Neural crest cell (in vitro differentiated cells): ENCODE data around the gene DCUN1D1. TPM values are rescaled to one million over a fixed set of nuclear protein-coding genes. Genes with fewer than 3 reads are reported as not detected.

Experiments
- DNase-seq: peaks from one replicate; pipeline ENCODE4 v3.0.0; 2021; ENCODE audit warnings: low read depth, mixed read lengths, low spot score
- H3K27ac Mint-ChIP-seq: one replicate; pipeline ENCODE4 v1.8.0; 2021; ENCODE audit warnings: mild to moderate bottlenecking, mixed read lengths; ENCODE audit not compliant: unreplicated experiment
- H3K27me3 Mint-ChIP-seq: 2 replicates; pipeline ENCODE4 v1.8.0; 2021; ENCODE audit warnings: low read depth, mild to moderate bottlenecking, mixed read lengths
- H3K36me3 Mint-ChIP-seq: 2 replicates; pipeline ENCODE4 v1.8.0; 2021; ENCODE audit warnings: low read depth, mild to moderate bottlenecking, mixed read lengths
- H3K4me1 Mint-ChIP-seq: 2 replicates; pipeline ENCODE4 v1.8.0; 2021; ENCODE audit warnings: mixed read lengths
- H3K4me3 Mint-ChIP-seq: one replicate; pipeline ENCODE4 v1.8.0; 2021; ENCODE audit warnings: mild to moderate bottlenecking, mixed read lengths
- H3K9me3 Mint-ChIP-seq: 2 replicates; pipeline ENCODE4 v1.8.0; 2021; ENCODE audit warnings: mixed read lengths
- total RNA-seq: library from RNA; stranded (reverse); gene quantifications from 2 replicates; pipeline ENCODE4 v1.2.1, GENCODE V29; 2021
- TF ChIP-seq, protein P1 (sequence below): fragments of 200-600 bp; sonication (generic); conservative IDR thresholded peaks from 2 replicates; pipeline ENCODE4 v1.5.0; 2021; ENCODE audit warnings: antibody characterized with exemption, mild to moderate bottlenecking

The DCUN1D1 gene
- total RNA-seq, 1 donor from 2014 or later, result 48.3 TPM

DNA sequence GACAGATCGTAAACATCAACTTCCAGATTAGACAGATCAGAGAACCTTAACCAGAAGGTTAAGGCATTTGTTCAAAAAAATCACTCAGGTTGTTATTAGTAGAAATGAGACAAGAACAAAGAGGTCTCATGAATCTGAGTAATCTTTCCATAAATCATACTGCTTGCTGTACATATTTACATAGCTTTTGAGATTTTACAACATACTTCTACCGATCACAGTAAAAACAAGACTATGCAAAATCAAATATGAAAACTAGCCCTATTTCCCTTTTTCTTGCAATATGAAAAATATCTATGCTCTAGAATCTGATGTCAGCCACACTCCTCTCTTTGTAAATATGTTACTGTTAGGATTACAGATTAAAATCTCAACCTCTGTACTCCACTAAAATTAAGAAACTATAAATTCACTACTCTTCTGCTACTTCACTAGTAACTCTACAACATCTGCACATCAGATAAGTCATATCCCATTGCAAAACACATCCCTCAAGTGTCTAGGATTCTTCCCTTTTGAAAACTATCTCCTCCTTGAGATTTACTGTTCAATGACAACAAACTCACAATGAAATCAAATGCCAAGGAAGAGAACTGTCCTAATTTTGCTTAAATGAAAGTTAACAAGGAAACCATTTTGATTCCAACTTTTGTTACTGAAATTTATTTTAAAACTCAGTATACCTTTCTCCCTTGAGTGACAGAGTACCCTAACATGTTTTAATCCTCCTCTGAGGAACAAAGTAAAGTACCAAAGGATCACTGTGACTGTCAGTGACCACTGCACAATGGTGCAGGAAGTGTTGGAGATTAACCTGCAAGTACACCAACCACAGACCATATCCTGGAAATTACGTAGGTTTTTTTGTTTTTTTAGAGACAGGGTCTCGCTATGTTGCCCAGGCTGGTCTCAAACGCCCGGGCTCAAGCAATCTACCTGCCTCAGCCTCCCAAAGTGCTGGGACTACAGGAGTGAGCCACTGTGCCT lies 12.8 kb downstream of the DCUN1D1 start:
- TF ChIP-seq, protein P1, sequence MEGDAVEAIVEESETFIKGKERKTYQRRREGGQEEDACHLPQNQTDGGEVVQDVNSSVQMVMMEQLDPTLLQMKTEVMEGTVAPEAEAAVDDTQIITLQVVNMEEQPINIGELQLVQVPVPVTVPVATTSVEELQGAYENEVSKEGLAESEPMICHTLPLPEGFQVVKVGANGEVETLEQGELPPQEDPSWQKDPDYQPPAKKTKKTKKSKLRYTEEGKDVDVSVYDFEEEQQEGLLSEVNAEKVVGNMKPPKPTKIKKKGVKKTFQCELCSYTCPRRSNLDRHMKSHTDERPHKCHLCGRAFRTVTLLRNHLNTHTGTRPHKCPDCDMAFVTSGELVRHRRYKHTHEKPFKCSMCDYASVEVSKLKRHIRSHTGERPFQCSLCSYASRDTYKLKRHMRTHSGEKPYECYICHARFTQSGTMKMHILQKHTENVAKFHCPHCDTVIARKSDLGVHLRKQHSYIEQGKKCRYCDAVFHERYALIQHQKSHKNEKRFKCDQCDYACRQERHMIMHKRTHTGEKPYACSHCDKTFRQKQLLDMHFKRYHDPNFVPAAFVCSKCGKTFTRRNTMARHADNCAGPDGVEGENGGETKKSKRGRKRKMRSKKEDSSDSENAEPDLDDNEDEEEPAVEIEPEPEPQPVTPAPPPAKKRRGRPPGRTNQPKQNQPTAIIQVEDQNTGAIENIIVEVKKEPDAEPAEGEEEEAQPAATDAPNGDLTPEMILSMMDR, result no peak
- no peak overlapping the region for H3K27ac Mint-ChIP-seq
- no peaks in the 10 kb centered on the region for H3K9me3 Mint-ChIP-seq
- no peak for DNase-seq
- H3K4me1 Mint-ChIP-seq, result peaks cover 5% of the 10 kb centered on the region
- H3K36me3 Mint-ChIP-seq, result no peaks in the 10 kb centered on the region
- no peaks in the 10 kb centered on the region for H3K27me3 Mint-ChIP-seq
- H3K4me3 Mint-ChIP-seq, result no peak overlapping the region

DNA sequence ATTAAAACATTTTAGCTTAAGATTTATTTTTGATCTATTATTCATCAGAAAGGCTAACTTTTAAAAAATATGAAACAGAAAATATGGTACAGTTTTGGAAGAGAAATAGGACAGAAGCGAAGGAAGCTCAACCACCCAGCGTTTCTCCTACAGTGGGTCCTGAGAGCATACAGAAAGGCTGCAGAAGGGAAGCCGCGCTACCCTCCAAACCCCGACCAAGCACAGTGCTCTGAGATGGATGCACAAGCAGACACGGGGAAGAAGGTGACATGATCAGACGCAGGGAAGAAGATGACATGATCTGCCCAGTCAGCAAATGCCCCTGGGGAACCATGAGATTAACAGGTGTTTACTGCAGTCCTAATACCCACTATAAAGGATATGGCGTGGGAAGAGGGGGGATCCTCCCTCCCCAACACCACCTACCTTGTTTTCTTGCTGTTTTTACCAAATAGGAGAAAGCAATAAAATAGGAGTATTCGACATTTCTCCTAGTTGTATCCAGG lies 14.4 kb downstream of the DCUN1D1 start:
- TF ChIP-seq, protein P1, result no peak
- H3K4me1 Mint-ChIP-seq, result peaks cover 5% of the 10 kb centered on the region
- H3K9me3 Mint-ChIP-seq, result no peaks in the 10 kb centered on the region
- no peaks in the 10 kb centered on the region for H3K27me3 Mint-ChIP-seq
- H3K4me3 Mint-ChIP-seq, result no peak overlapping the region
- no peak for DNase-seq
- H3K36me3 Mint-ChIP-seq, result no peaks in the 10 kb centered on the region
- H3K27ac Mint-ChIP-seq, result peak overlapping the region; percentile 65

DNA sequence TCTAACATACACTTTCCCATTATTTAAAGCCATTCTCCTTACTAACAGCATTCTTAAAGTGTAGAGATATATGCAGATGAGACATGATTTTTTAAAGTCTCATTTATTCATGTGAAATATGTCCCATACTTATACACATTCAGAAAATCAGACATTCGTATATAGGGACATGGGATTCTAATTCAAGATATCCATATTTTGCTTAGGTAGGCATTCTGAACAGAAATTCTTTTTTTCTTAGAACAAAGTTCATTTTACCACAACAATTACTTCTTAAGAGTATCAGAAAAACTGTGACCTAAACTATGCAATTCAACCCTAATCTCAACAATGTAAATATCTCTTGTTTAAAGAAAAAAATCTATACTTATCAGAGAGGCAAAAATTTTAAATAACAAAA lies 16.2 kb downstream of the DCUN1D1 start:
- Mint-ChIP-seq H3K27ac (no peak overlapping the region), H3K27me3 (no peaks in the 10 kb centered on the region), H3K36me3 (peaks cover 3% of the 10 kb centered on the region), H3K4me3 (no peak overlapping the region), H3K4me1 (peaks cover 15% of the 10 kb centered on the region), H3K9me3 (no peaks in the 10 kb centered on the region)
- TF ChIP-seq, protein P1, result no peak
- DNase-seq, result no peak

DNA sequence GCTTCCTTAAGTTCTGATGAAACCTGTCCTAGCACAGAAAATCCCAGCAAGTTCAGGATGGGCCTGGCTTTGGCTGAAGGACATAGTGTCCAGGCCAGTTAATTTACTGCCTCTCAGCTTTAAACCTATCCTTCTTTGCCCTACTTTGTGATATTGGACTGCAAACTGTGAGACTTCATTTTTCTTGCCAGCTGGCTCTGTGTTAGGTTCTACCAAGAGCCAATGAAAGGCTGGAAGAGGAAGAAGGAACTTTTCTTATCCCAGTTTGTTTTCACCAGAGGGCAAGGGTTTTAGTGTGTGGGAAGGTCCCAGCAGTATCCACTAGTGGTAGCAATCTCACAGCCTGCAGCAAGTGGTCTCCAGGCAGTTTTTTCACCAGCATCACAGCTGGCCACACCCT lies 18.2 kb downstream of the DCUN1D1 start:
- TF ChIP-seq, protein P1, result no peak
- H3K27ac Mint-ChIP-seq, result peak overlapping the region; percentile 57
- no peaks in the 10 kb centered on the region for H3K9me3 Mint-ChIP-seq
- H3K4me3 Mint-ChIP-seq, result no peak overlapping the region
- H3K27me3 Mint-ChIP-seq, result no peaks in the 10 kb centered on the region
- peaks cover 17% of the 10 kb centered on the region for H3K4me1 Mint-ChIP-seq
- peaks cover 3% of the 10 kb centered on the region for H3K36me3 Mint-ChIP-seq
- DNase-seq, result no peak

DNA sequence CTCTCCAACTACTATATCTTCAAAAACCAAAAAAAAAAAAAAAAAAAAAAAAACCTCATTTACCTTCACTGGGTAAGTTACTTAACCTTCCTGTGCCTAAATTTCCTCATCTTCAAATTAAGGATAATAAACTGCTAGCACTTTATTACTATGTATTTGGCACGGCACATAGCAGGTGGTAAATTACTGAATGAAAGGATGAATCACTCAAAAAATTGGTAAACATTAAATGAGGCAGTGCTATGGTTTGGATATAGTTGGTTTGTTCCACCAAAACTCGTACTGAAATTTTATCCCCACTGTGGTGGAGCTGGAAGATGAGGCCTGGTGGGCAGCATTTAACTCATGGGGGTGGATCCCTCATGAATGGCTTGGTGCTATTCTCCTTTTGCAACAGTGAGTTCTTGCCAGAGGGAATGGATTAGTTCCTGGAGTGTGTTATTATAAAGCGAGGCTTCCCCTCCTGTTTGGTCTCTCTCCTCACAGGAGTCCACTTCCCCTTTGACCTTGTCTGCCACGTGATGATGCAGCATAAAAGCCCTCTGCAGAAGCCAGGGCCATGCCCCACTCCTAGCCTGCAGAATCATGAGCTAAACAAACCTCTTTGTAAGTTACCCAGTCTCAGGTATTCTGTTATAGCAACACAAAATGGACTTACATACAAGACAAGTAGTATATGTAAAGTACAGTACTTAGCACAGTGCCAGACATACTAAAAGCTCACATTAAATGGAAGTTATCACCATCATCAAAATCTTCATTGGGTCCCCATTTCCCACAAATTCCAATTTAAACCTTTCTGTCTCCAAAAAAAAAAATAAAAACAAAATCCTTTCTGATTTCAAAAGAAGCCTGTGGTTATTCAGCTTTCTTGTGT lies 20.6 kb downstream of the DCUN1D1 start:
- Mint-ChIP-seq H3K27me3 (no peaks in the 10 kb centered on the region), H3K36me3 (peaks cover 11% of the 10 kb centered on the region), H3K27ac (peak overlapping the region; percentile 68), H3K4me3 (peak overlapping the region; percentile 35), H3K9me3 (no peaks in the 10 kb centered on the region), H3K4me1 (peaks cover 17% of the 10 kb centered on the region)
- TF ChIP-seq, protein P1, result no peak
- DNase-seq, result peak; percentile 9
